HG03342 (cell line): ENCODE data around the gene GABRP.
"Not testable (repeated sequence)": the region's sequence is repeated elsewhere in the genome, so short reads cannot be mapped to it uniquely, and the experiment has no call there.

Source experiments
- ATAC-seq: cut with Tn5 transposase; IDR thresholded peaks from one replicate; pipeline ENCODE4 v1.9.1; 2021; ENCODE audit warnings: mild to moderate bottlenecking, moderate library complexity; ENCODE audit not compliant: unreplicated experiment

The GABRP gene

DNA sequence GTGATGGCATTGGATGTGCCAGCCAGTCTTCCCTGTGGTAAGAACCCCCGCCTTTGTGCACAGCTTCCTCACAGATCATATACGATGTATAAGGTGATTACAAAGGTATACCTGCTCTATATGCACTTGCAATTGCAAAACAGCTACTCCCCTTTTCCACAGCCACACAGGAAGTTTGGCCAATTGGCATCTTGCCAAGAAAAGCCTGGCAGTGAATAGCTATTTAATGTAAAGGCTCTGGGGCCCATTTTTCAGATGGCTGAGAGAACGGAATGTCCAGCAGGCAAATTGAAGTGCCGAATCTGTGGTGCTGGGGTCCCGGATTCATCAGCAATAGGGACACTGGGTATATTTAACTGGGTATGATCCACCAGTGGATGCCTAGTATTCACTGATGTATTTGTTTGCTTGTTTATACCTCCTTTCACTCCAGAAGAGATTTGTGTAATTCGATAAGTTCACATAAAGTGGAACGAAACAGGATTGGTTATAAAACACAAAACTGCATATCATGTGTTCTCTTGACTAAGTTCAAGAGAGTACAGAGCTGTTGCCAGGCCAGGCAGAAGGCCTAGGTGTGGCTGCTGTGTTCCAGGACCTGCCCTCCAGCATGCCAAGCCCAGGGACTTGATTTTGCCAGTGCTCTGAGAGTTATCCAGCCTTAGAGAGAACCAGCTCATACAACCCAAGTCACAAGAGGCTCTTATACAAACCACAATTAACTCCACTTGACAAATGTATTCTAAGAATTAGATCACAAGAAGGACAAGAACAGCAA is 27.7 kb upstream of the GABRP start:
- no peak for ATAC-seq

DNA sequence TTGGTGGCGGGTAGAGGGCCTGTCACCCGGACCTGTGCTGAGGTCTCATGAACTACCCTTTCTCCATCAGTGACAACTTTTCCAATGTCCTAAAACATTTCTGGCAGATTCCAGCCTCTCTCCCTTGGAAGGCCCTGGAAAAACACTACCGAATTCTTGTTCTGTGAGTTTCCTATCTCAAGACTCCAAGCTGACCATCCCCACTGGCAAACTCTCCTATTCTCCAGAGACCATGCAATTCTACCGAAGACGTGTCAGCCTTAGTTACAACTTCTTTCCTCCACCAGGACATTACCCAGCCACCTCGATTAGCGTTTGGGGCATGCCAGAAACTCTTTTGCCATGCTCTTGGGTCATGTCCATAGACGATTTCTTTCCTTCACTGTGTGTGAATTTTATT is 26.8 kb upstream of the GABRP start:
- ATAC-seq, result peak; percentile 16

DNA sequence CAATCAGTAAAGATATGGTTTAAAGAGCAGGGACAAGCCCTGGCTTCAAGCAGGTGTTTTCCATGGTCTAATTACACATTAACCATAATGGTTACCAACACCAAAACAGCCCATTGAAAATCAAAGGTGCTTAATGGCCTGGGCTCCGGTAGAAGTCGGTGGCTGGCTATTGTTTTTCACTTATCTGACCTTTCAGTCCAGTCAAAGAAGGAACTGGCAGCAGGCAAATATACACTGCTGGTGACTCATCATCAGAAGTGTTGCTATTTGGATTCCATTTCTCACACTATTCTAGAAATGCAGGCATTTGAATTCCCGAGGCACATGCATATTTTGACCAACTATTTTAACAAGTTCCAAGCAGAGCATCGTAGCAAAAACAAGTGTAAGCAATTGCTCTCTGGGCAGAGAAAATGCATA is 26.3 kb upstream of the GABRP start:
- peak; percentile 88 for ATAC-seq

DNA sequence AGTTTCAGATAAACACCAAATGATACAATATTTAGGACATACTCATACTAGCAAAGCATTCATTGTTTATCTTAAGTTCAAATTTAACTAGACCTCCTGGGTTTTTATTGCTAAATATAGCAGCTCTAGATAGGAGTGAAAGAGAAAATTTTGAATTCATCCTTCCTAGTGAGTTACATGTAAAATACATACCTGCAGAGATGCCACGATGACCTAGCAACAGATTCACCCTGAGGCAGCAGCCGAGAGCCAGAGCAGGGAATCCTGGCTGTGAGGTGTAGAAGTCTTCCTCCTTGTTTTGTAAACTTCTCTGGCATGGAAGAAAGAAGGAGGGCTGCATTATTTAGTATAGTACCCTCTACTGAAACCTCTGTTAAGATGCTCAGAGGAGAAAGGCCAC is 25.9 kb upstream of the GABRP start:
- ATAC-seq, result no peak

DNA sequence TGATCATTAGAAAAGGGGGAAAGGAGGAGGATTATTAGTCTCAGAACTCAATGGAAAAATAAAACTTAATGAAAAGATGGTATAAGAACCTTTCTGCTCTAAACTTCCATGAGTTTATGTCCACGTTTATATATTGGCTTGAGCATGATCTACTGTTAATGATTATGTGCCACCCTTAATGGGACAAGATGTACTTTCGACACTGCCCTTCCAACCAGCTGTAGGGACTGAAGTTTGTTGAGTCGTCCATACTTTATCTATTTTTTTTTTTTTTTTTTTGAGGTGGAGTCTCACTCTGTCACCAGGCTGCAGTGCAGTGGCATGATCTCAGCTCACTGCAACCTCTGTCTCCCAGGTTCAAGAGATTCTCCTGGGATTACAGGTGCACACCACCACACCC is 25.0 kb upstream of the GABRP start:
- no peak for ATAC-seq

DNA sequence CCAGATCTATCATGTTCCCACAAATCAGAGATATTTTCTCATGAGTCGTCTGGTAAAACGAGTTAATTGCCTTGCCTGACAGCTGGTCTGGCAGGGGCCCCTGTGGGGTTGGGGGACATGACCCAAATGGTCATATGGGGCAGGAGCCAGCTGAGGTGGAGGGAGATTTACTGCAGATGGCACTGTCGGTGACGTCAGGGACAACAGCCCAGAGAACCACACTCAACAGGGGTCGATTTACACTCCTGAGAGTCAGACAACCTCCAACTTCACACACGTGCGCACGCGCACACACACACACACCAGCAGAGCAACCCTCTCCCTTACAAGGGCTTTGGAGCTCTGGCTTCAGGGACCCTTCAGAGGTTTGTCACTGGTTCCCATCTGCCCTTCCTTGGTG is 23.4 kb upstream of the GABRP start:
- ATAC-seq, result no peak

DNA sequence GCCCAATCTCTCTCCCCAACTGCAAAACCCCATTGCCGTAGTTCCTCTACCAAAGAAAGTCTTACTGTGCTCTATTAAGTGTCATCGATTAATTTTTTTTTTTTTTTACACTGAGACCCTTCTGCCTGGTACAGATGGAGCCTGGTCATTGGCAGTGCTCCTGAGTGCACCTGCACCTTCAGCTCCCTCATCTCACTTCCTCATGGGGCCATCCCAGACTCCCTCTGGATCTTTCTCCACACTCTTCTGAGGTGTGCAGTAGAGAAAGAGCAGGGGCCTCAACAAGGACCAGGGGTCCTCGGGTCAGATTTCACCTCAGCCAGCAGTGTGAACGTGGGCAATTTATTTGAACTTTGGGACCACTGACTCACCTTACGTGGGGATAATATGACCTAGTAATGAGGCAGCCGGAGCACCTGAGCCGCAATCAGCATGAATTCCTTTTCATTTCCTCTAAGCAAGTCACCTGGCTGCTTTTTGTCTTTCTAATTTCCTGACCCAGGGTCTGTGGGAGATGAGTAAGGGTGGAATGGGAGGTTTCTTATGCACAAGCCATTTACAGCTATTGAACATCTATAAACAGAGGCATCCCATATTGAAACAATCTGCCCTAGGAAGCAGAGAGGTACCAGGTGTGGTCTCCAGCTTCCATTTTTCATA is 22.3 kb upstream of the GABRP start:
- no peak for ATAC-seq

DNA sequence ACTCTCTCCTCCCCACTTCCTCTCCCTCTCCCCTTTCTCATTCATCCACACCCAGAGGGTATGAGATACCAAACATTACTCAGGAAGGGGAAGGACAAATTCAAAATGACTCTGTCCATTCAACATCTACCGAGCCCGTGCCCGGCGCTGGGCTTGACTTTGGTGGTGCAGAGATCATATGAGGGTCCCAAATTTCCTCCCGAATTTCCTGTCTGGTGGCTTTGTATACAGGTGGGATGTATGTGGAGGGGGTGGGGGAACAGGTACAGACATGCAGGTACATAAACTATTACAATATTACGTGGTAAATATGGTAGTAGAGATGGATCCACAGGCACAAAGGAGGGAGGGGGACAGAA is 21.8 kb upstream of the GABRP start:
- no peak for ATAC-seq

DNA sequence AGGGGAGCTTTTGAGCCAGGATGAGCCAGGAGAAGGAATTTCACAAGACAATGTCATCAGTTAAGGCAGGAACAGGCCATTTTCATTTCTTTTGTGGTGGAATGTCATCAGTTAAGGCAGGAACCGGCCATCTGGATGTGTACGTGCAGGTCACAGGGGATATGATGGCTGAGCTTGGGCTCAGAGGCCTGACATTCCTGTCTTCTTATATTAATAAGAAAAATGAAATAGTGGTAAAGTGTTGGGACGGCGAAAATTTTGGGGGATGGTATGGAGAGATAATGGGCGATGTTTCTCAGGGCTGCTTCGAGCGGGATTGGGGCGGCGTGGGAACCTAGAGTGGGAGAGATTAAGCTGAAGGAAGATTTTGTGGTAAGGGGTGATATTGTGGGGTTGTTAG is 21.2 kb upstream of the GABRP start:
- ATAC-seq, result not testable (repeated sequence)

DNA sequence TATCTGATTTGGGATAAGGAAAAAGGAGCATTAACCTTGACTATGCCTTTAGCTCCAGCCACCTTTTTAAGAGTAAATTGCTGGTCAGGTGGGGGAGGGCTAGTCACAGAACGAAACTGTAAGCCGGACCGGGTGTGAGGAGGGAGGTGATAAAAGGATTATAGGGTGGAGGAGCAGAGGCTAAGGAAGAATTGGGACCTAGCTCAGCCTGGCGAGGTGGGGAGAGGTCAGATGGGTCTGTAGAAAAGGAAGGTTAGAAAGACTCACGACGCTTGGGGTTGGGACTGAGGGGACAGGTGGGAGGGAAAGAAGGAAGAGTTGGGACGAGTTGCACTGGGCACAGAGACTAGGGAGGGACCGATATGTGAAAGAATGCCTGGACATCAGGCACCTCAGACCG is 17.7 kb upstream of the GABRP start:
- ATAC-seq, result not testable (repeated sequence)

DNA sequence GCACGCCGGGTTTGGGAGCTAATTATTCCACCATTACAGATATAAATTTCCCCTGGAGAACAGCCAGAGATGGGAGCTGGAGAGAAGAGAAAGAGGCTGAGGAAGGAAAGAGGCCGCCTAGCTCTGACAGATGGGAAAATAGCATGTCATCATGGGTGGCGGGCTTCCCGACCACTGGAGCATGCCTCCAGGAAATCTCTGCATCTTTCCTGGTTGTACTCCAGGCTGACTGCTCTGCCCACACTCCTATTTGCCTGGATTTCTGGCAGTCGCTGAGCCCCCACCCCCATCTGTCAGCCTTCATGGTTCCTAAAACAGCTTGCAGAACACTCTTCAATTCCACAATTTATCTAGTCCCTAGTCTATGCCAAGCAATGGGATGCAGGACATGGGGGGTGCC is 14.3 kb upstream of the GABRP start:
- no peak for ATAC-seq

DNA sequence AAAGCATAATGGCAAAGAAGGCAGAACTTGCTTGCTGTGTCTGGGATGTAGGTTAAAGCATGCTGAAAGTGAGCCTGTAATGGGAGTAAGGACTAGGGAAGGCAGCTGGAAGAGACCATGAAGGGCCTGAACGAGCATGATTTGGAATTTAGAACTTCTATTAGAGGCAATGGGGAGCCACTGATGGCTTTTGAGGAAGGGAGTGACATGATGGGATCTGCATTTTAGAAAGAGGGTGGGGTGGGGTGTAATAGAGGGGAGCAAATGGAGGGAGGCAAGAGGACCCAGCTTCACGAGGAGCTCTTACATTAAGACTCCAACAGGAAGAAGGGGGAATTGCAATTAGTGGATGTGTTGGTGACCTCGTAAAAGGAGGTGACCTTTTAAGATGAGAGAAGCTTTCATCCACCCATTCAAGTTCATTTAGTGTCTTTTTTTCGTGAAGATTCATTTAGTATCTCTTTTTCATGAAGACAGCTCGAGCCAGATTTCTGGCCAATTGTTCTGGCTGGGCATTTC is 13.6 kb upstream of the GABRP start:
- no peak for ATAC-seq

DNA sequence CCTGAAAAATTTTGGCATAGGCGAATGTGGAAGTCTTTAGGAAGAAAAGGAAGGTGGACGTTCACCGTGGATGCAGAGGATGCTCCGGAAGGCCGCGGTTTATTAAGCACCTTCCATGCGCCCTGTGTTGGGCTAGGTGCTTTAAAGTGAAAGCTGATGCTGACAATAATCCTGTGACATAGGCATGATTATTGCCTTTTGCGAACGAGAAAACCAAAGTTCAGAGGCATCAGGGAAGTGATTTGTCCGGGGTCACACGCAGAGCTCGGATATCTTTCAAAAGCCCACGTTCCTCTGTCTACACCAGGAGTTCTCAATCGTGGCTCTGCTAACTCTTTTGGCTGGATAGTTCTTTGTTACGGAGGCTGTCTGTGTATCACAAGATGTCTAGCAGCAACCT is 12.0 kb upstream of the GABRP start:
- no peak for ATAC-seq

DNA sequence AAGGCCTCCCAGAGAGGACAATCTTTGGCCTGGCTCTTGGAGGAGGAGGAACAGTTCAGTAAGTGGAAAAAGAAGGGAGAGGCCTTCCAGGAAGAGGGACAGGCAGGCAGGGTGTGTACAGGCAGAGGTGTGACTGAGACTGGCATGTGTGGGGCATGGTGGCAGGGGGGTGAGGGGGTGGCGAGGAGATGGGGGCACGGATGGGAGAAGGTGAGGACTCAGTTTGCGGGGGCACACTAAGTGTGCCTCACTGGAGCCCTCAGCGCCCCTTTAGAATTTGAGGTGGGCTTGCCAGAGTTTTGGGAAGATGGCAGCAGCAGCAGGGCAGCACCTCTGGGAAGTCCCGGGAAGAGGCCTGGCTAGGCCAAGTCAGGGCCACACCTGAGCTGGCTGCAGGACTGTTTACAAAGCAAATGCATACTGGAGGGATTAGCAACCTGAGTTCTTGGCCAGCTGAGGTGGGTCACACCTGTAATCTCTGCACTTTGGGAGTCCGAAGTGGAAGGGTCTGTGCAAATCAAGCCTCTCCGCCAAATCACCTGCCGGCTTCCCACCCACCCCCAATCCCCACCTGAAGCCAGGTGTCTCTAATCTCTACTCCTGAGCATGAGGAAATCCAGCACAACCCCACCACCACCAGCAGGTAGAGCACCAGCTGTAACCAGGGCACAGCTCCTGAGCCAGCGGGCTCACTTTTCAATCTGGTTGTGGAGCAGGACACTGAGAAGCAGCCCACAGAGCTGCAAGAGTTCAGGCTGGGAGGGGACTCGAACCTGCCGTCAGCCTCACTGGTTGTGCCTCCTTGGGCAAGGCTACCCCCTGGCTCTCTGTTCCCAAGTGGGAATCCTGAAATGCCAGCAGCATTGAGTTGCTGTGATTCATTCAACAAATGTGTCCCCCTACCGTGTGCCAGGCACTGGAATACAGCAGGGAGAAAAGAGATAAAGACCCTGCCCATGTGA is 10.2 kb upstream of the GABRP start:
- ATAC-seq, result no peak

DNA sequence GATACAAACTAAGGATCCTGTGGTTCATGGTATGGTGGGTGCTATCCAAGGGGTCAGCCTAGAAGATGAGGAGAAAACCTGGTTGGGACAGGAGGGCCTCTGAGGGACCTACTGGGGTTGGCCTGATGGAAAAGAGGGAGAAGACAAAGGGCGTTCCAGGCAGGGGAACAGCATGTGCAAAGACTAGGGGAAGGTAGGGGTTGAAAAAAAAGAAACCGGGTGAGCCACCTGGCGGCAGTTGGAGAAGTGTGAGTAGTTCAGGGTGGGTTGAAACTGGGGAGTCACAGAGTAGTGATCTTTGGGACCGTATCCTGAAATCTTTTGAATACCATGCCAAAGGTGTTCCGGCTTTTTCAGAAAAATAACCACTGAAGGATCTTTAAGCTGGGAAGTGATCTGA is 8.7 kb upstream of the GABRP start:
- no peak for ATAC-seq

DNA sequence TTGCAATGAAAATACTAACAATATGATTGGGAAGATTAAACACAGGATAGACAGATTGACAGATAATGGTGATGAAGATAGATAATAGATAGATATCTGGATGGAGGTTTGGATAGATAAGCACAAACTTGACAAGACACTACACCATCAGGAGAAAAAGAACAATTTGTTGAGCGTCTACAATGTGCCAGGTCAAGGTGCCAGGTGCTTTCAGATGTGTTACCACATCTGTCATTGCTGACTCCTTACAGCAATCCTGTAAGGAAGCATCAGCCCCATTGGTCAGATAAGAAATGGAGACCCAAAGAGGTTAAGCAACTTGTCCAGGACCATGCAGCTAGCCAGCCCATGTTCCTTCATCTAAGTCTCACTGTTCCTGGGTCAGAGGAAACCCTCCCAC is 1.6 kb upstream of the GABRP start:
- ATAC-seq, result no peak

DNA sequence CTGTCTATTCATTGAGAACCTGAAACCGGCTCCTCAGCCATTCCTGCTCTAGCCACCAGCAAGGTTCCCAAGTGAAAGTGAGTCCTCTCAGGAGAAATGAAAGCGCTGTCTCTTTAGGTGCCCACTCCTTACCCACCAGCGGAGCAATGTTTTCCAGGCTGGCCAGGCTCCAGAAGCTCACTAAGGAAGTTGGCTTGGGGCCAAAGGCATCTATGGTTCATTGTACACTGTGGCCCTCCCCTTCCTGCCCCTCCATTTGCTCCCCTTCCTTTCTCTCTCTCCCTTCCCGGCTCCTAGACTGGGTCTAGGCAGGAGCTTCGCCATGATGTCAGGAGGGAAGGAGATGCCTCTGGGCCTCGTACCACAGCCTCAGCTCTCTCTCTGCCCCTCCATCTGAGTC is 1.1 kb upstream of the GABRP start:
- no peak for ATAC-seq

DNA sequence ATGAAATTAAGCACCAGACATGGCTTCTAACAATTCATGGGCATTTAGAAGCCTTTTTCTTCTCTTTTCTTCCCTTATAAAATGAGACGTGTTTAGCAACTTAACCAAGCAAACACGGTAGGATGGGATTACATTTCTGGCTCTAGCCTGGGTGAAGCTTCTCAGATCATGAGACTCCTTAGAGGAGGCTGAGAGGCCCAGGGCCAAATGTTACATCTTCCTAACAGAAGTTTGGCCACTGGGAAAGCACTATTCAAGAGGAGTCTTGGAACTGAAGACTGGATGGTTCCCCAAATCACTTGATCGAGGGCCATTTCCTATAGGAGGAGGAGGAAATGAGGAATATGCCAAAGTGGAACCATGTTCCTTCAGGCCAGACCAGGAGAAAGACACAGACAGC is 1.9 kb downstream of the GABRP start:
- no peak for ATAC-seq

DNA sequence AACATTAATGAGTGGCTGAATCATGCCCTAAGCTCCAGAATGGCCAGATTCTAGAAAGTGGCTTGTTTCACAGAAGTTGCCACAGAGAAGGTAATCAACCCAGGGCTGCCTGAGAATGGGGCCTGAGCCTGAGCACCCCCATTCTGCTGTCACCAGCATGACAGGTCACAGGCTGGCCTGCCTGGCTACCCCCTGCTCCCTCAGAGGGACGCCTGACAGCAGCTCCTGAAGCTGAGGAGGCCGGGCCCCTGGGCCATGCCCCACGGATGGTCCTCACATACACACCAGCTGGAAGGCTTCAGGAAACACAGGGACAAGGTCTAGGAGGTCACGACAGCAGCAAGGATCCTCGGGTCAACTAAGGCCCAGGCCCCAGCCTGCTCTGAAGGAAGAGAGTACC is 3.7 kb downstream of the GABRP start:
- no peak for ATAC-seq

DNA sequence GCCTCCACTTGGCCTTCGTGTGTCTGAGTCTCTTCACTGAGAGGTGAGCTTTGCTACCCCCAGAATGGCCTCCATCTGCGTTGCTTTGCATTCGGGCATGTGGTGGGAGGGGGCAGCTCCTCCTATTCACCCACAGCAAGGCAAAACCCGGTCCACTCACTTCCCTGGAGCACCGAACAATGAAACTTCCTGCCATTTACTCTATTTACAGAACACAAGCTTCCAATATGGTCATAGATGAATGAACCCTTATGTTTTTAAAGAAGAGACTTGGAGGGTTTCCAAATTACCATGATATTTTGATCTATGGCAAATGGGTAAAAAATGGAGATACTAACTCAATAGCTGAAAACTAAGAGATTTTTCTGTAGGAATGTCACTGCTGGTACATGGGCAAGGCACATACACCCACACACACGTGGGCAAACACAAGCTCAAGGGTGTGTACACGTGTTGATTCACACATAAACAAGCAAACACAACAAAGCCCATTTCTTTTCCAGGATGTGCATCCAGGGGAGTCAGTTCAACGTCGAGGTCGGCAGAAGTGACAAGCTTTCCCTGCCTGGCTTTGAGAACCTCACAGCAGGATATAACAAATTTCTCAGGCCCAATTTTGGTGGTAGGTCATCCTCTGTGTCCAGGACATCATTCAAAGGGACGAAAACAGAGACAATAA is 5.2 kb downstream of the GABRP start:
- ATAC-seq, result no peak
